ENCODE measurements around the gene FBXL15.
"Not testable (repeated sequence)": the region's sequence is repeated elsewhere in the genome, so short reads cannot be mapped to it uniquely, and the experiment has no call there.

The FBXL15 gene

DNA sequence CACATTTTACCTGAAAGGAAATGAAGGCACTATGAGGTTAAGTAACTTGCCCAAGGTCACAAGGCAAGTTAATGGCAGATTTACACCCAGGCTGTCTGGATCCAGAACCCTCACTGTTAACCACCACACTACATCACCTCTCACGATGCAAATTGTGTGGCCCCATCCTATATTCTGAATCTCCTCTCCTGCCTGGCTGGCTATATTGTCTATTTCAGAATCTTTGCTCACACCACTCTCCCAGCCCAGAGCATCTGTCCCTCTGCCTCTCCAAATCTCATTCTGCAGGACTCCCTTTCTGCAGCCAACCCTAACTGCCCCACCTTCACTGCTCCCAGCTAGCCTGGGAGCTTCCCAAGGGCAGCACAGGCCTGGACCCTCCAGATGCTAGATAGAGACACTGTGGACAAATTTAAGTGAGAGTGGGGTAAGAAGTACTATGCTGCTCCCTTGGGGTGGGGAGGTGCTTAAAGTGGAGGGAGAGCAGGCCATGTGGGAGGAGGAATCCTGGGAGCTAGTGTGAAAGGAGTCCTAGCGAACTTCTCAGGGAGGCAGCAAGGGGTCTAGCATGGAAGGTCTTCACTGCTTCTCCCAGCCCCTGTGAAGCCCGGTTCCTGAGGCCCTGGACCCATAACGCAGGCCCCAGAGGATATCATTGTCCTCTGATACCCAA is 11.0 kb downstream of the FBXL15 start:
- peak; percentile 41 for DNase-seq

DNA sequence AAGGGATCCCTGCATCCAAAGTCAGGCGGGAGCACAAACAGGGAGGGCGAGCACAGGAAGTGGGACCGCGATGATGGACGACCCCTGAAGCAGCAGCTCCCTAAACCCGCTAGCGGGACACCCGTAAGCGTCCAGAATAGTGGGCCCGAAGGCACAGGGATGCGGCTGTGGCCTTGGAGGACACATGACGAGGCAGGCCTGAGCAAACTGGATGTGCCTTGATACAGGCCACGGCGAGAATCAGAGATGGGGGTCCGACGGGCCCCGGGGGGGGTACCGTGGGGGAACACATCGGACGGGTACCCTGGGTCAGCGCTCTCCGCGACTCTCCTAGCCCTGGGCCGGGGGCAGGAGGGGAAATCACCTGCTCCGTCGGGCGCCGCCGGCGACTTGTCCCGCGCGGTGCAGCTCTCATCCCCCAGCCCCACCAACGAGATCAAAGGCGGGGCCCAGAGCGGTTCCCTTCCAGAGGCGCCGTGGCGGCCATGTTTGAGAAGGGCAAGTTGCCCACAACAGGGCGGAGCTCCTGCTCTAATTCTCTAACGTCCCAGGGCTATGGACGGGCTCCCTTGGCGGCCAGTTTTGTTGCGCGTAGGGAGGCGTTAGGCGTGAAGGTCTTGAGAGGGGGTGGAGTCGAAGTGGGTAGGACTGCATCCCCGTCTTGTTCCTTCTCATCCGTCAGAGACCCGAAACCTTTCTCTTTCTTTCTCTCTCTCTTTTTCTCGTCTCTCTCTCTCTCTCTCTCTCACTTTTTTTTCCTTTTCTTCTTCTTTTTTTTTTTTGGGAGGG is 11.7 kb downstream of the FBXL15 start, which contains the start of gene CUEDC2:
Gene CUEDC2, minus strand, starts transcription at position 413 of the 789 bp plus-strand sequence. CDS start 7,386 bp downstream, outside the sequence.
- DNase-seq: peak; percentile 97

DNA sequence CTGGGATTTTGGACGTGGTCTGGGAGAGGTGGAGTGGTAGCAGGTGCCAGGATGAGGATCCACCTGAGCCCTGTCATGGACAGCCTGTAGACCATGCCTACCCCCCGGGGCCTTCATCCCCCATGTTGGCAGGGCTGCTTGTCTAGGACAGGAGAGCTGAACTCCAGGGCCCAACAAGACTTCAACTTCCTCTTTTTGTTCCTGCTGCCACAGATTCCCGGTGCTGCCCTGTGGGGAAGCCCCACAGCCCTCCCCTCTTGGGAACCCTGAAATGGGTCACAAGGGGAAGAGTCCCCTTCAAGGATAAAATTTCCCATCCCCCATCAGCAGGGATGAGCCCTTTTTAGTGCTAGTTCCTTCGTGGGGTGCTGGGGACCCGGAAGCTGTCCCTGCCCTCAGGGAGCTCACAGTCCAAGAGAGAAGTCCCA is 13.0 kb downstream of the FBXL15 start:
- no peak for DNase-seq

DNA sequence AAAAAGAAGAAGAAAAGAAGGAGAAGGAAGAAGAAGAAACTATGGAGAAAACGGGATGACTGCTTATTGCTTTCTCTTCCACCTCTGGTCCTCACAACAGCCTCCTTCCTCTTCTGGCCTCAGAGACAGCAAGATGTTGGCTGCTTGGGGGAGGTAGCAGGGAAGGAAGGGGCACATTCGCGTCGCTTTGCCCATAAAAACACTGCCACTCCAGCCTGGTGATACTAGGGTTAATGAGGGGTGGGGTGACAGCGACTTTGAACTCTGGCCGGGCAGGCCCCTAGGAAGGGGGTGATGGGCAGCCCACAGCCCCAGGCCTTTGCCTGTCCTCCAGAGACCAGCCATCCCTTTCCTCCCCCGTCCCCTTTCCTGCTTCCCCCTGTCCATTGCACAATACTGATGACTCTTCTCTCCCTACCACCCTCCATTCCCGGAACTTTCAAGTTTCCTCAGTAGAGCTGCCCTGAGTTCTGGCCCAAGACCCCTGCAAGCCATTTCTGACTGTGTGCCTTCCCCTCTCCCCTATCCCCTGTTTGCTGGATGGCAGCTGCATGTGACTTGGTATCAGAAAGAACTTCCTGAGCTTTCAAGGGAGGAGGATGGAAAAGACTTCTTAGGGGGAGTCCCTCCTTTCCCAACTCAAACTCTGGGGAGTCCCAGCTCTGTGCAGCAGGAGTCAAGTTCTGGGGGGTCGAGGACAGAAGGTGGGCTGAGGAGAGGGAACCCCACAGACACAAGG is 13.9 kb downstream of the FBXL15 start:
- no peak for DNase-seq

DNA sequence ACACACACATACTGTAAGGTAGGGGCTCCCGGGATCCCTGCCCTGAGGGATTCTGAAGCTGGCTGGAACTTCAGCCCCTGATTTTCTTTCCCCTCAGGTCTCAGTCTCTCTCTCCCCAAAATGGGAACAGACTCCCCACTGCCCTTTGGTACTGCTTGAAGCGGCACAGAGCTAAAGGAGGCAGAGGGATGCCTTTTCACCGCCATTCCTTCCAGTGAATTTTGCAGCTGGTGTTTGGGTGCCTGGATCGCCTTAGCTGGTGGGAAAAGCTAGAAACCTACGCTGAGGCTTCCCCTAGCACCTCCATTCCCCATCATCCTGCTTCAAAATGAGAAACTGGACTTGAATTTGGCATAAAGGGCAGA is 14.5 kb downstream of the FBXL15 start:
- DNase-seq: no peak

DNA sequence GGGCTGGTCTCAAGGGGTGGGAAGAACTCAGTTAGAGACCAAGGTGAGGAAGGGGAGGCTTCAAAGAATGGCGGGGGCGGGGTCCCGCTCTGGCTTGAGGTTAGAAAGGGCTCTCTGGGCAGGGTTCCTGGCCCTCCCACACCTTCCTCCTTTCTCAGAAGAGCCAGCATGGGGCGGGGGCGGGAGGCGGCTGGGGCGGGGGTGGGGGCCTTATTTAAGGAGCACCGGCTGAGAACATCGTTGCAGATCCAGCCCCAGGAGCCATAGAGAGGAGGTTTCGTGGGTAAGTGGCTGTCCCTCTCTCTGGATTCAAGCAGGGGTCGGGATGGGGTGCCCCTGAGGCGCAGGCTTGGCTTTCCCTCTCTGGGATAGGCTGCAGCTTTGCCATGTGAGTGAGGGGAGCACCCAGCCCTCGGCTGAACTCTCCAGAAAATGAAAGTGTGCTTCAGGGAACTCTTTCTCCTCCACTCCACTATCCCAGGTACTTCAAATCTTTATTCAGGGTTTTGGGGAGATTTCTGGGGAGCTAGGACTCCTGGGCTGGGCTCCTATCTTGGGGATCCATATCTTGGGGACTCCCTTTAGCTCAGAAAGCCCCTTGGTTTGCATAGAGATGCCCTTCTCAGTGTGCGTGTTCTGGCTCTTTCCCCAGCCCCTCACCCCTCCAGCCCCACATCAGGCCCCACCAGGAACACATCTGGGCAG is 15.0 kb downstream of the FBXL15 start:
- DNase-seq: no peak

DNA sequence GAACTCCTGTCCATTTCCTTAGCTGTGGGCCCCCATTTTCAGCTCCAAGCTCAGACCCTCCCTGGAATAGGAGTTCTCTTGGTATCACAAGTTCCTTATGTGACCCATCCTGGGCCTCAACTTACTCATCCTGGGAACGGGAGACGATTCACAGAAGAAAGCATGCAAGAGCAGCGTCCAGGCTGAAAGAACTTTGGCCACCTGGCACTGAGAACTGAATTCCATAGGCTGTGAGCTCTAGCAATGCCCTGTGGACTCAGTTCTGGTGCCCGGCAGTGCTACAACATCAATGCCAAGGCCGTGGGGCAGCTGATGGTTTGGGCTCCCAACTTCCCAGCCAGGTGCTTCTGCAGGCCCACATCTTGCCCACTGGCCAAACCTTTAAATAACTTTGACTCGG is 15.7 kb downstream of the FBXL15 start:
- no peak for DNase-seq

DNA sequence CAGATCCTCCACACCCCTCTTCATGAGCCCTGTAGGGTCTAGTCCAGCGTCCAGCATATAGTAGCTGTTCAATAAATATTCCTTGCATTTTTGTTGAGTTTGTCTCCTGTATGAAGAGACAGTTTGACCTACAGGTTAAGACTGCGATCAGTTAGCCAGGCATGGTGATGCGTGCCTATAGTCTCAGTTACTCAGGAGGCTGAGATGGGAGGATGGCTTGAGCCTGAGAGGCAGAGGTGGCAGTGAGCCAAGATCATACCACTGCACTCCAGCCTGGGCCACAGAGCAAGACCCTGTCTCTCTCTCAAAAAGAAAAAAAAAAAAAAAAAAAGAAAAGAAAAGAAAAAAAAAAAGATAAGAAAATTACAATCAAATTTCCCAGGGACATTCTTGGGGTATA is 16.9 kb downstream of the FBXL15 start:
- no peak for DNase-seq

DNA sequence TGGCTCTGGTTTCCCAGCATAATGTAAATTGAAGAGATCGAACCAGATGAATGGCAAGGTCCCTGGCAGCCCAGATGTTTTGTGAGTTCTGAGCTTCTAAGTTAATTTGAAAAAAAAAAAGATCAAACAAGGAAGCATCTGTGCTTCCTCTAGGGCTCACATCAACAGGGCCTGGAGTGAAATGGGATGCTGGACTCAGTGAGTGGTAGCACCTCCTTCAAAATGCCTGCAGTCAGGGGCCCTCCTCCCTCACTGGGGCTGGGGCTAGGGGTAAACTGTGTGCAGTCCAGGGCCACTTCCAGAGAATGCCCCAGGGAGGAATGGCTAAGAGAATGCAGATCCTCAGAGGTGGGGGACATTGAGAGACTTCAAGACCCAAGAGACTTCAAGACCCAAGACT is 17.7 kb downstream of the FBXL15 start:
- no peak for DNase-seq

DNA sequence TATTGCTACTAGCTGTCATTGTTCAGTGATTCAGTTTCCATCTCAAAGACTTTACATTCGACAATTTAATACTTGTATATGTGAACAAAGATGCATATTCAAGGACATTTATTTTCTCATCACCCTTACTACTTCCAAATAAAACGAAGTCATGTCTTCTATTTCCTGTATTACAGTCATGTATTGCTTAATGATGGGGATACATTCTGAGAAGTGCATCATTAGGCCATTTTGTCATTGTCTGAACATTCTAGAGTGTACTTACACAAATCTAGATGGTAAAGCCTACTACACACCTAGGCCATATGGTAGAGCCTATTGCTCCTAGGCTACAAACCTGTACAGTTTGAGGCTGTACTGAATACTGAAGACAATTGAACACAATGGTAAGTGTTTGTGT is 24.2 kb downstream of the FBXL15 start:
- no peak for DNase-seq

DNA sequence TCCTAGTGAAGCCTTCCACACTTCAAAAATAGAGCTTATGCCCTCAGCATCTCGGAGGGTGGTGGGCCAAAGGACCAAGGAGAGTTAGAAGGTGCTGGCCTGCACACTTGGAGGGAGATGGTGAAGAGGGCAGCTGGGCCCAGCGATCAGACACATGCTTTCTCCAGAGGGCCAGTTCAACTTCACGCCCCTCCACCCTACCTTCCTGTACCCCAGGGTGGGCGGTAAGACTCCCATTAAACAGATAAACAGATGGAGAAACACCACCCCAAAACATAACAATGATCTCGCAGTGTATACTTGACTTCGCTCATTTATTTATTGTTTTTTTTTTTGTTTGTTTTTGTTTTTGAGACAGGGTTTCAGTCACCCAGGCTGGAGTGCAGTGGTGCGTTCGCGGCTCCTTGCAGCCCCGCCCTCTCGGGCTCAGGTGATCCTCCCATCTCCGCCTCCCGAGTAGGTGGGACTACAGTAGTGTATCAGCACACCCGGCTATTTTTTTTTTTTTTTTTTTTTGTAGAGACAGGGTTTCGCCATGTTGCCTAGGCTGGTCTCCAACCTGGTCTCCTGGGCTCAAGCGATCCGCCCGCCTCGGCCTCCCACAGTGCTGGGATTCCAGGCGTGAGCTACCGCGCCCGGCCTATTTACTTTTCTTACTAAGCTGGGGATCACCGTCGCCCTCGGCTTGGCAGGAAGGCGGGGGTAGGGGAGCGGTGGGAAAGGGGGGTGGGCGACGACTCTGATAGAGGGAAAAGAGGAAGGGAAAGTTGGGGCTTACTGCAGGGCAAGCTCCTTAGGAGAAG is 28.9 kb downstream of the FBXL15 start:
- DNase-seq: peak; percentile 27

DNA sequence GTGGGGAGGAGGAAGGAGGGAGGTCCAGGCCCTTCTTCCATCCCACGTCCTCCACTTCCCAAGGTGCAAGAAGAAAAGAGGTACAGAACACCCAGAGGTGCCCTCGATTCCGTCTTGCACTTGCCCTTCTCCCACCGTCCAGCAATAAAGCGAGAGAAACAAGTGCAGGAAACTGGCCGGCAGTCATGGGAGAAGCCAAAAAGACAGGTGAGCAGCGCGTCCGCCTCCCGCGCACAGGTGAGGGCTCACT is 29.4 kb downstream of the FBXL15 start:
- no peak for DNase-seq

DNA sequence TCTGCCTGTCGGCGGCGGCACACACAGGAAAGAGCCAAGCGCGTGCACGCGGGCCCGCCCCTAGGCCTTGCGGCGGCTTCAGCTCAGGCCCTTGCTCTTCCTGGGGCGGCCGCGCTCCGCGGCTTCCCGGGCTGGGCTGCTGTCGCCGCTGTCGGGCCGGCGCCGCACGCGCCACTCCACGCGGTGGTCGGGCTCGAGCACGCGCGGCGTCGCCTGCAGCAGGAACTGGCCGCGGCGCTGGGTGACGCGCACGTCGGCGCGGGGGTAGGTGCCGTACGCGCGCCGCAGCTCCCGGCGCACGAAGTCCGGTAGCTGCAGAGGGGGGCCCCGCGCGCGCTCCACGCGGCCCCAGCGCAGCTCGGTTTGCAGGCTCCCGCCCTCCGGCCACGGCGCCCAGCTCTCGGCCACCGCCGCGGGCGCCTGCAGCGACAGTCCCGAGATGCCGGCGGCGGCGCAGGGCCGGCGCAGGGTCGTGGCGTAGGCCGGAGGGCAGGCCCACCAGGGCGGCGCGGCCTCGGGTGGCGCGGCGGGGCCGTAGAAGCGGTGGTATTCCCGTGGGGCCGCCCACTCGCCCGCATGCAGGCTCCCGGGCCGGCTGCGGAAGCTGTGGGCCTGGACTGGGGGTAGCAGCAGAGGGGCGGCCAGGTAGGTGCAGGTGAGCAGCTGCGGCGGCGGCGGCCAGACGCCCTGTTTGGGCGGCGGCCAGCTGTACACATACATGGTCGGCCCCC is 29.9 kb downstream of the FBXL15 start:
- peak; percentile 84 for DNase-seq

DNA sequence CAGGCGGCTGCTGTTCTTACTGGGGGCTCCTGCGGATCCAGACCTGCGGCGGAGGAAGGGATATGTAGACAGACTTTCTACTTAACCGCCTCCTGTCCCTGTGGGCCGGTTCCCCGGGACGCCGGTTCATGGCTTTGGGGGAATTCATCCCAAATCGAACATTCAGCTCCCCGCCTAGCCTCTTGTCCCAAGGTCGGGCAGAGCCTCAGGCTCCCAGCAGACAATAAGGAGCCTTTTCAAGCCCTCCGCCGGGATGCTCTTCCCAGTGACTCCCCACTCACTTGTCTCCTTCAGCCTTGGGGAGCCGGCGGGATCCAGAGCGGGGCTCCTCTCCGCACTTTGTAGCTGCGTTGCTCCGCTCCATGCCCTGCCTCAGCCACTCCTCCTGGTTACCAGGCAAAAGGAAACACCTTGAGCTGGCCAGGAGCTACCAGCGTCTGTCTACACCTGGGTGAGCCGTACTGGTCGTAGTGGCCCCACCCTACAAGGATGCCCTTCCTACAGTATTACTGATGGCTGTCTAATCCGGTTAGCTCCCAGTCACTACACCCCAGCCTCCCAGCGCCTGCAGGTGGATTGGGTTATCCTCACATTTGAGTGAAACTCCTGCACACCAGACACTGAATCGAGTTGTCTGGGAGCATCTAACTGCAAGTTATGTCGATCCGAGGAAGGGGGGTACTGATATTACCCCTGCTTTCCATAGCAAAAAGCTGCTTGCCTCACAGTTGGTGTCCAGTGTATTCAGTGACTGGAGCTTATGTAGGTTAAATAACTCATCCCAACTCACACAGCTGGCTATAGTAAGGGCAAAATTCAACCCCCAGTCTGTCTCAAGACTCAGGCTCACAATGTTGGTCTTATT is 30.7 kb downstream of the FBXL15 start, which contains the start of gene C10orf95:
Gene C10orf95, minus strand, starts transcription at position 439 of the 865 bp plus-strand sequence. CDS start 450 bp downstream, outside the sequence.
- no peak for DNase-seq

DNA sequence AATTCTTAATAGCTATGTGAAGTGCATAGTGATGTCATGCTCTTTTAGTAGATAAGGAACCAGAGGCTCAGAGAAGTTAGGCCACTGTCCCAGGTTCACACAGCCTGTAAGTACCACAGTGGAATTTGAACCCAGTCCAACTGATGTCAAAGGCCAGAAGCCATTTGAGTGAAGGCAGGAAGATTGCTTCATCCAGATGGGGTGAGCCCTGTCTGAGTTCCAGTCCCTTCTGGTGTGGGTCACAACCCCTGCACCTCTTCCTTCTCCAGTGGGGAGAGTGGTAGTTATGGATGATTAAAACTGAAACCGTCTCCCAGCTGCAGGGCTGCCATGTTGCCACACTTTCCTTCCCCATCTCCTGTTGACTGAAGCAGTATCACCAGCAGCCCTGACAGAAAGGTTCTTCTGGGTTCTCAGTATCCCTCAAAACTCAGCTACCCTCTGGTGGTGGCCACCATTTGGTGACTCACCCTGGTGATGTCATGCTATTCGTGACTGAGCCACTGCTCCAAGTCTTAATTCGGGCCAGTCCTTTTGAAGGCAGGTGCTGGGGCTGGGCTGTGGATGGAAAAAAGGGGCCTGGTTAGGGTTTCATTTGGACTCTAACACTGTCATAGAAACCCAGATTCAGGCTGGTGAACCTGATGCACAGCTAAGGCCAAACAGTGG is 32.2 kb downstream of the FBXL15 start:
- DNase-seq: peak; percentile 74

DNA sequence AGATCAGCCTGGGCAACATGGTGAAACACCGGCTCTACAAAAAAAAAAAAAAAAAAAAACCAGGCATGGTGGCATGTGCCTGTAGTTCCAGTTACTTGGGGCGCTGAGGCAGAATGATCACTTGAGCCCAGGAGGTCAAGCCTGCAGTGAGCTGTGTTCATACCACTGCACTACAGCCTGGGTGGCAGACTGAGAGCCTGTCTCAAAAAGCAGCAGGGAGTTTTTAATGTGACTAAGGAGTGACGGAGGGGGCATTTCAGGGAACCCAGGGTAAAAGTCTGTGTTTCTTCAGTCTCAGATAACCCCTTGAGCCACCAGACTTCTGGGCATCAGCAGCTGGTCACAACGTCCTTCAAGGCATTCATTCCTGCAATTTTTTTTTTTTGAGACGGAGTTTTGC is 32.9 kb downstream of the FBXL15 start:
- DNase-seq: no peak

DNA sequence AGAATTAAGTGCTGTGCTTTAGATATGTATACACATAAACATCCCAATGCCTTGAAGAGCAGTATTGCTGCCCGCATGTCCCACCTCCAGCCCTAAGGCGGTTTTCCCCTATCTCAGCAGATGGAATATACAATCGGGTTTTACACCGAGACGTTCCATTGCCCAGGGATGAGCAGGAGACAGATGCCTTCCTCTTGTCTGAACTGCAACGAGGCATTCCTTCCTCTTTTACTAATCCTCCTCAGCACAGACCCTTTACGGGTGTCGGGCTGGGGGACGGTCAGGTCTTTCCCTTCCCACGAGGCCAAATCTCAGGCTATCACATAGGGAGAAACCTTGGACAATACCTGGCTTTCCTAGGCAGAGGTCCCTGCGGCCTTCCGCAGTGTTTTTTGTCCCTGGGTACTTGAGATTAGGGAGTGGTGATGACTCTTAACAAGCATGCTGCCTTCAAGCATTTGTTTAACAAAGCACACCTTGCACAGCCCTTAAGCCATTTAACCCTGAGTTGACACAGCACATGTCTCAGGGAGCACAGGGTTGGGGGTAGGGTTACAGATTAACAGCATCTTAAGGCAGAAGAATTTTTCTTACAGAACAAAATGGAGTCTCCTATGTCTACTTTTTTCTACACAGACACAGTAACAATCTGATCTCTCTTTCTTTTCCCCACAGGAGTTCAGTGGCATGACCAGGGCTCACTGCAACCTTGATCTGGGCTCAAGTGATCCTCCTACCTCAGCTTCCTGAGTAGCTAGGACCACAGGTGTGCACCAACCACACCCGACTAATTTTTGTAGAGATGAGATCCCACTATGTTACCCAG is 34.2 kb downstream of the FBXL15 start:
- DNase-seq: not testable (repeated sequence)

DNA sequence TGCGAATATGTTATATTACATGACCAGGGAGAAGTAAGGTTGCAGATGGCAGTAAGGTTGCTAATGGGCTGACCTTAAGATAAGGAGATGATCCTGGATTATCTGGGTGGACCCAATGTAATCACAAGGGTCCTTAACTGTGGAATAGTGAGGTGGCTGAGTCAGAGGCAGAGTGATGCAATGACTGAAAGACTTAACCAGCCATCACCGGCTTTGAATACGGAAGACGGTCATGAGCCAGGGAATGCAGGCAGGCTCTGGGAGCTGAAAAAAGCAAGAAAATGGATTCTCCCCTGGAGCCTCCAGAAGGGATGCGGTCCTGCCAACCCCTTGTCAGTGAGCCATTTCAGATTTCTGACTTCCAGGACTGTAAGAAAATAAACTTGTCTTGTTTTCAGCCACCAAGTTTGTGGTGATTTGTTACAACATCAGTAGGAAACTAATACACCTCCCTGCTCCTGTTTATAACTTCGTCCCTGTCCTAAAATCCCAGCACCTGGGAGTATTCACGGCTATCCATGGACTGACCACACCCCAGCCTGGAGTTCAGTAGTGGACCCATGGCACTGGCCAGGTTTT is 35.3 kb downstream of the FBXL15 start:
- DNase-seq: peak; percentile 72
